Islet precursor cell (in vitro differentiated cells): ENCODE results near the gene PHACTR1.

Source experiments
- DNase-seq: peaks from one replicate; pipeline ENCODE4 v3.0.0-alpha.2; 2018

The PHACTR1 gene

DNA sequence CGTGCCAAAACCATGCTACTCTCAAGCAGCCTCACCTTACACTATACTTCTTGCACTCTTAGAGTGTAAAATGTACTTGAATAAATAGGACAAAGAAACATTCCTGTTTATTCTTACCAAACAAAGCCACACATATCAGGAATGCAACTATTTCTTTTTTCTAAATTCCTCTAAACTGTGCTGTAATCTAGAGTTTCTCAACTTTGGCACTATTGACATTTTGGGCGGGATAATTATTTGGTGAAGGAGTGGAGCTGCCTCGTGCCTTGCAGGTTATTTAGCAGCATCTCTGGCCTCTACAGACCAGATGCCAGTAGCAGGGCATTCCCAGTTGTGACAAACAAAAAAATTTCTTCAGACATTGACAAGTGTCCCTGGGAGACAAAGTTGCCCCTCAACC, 86.9 kb downstream of the PHACTR1 start:
- no peak for DNase-seq

DNA sequence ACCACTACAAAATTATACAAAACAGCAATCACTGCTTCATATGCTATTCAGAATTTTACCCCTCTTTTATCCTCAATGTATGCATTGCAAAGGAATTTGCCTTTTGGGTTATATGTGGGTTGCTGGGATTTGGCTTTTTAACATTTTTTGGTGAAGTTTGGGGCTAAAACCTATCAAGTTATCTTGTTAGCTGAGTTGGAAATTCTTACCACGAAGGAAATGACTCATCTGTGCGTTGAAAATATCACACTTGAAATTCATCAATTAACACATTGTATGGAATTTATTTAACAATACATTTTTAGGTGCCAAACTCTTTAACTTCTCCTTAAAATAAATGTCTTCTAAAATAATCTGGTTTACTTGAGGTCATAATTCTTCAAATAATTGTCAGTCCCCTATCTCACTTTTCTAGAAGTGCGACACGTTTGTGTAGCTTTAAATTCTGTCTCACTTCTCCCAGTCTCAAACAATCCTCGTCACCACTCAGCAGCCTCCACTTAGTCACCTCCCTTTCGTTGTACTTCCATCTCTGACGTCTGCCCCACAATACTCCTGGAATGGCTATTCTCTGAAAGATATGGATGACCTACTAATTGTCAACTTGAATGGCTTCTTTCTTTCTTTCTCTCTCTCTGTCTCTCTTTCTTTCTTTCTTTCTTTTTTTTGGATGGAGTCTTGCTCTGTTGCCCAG, 88.5 kb downstream of the PHACTR1 start:
- DNase-seq = no peak

DNA sequence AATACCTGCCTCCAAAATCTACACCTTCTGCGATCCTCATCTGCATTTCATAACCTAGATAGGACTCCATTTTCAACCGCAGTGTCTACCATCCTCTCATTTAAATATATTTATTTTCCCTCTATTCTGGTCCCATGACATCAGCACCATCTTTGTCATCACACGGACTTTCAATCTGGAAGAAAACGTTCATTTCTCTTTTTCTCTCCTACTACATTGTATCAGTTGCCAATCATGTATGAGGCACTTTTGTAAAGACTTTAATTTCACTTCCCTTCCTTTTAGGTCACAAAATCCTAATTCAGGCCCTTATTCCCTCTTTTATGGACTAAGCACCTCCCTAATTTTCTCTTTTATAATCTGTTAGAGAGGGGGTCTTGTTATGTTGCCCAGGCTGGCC, 89.6 kb downstream of the PHACTR1 start:
- DNase-seq = no peak

DNA sequence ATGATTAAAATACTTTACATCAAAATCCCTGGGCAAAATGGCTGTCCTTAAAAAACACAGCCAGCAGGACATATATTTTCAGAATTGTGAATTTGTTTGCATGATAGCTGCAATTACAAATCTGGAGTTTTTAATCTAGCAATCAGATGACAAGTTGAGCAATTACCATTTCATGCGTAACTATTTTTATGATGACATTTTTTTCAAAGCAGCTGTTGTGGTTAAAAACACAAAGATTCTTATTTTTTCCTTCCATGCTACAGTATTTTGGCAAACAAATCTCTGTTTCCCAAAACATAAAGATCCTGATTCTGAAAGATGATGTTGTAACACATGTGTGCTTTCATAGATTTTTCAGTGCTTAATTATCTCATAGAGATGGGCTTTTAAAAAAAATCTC, 90.2 kb downstream of the PHACTR1 start:
- DNase-seq = no peak

DNA sequence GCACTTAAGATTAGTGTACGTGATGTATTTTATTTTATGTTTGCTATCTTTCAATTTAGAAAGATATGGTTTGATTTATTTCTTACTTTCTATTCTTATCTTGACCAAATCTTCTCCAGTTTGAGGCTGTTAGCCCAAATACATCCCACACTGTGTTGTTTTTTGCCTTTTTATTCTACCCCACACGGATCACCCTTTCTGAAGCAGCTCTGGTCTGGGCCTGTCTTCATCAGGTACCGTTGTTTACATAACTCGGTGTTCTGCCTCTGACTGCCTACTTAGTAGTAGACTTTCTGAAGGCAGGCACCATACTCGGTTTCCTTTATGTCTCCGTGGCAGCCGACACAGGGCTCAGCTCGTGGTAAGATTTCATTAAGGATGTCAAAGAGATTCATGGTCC, 95.0 kb downstream of the PHACTR1 start:
- DNase-seq = no peak

DNA sequence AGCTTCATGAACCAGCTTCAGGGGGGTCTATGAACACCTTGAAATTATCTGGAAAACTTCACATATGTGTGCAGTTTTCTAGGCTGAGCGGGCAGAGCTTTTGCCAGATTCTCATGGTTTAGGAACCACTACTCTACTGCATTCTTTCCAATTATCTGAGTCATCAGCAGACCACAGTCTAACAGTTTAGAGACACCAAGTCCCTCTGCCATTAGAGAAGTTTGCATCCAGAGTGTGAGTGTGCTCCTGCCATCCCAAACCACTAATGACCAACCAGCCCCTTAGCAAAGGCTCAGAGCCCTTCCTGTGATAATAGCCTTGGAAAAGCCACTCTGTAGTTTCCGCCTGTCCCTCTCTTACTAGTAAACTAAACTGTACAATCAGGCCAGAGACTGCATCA, 96.8 kb downstream of the PHACTR1 start:
- peak; percentile 84 for DNase-seq

DNA sequence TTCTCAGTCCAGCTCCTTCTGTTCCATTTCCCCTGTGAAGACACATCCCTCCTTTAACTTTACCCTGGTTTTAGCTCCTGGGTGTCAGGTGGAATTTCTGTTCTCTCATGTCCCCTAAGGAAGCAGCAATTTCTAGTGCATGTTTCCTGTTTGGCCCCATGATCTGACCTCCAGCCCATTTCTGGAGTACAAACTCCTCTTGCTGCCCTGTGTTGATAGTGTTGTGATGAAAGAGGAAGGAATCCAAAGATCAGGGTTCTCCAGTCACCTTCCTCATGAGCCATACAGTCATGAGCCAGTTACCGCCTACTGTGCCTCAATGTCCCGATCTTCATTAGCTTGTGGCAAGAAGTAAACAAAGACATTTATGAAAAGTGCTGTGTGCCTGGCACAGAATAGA, 97.4 kb downstream of the PHACTR1 start:
- DNase-seq = no peak

DNA sequence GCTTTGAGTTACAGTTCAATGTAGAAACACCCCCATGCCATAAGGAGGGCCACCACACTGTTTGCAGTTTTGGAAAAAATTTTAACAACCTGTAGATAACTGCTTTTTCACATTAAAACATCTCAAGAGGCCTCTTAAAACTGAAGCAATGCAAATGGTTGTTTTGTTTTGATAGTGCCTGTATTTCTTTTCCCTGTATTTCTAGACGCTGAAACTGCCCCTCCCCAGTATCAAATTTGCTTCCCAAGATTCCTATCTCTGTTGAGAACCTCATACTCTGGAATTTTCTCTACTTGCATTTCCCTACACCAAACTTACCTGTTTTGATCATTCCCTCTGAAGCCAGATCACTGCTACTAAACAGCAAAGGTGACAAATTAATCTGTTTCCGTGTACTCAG, 98.5 kb downstream of the PHACTR1 start:
- no peak for DNase-seq

DNA sequence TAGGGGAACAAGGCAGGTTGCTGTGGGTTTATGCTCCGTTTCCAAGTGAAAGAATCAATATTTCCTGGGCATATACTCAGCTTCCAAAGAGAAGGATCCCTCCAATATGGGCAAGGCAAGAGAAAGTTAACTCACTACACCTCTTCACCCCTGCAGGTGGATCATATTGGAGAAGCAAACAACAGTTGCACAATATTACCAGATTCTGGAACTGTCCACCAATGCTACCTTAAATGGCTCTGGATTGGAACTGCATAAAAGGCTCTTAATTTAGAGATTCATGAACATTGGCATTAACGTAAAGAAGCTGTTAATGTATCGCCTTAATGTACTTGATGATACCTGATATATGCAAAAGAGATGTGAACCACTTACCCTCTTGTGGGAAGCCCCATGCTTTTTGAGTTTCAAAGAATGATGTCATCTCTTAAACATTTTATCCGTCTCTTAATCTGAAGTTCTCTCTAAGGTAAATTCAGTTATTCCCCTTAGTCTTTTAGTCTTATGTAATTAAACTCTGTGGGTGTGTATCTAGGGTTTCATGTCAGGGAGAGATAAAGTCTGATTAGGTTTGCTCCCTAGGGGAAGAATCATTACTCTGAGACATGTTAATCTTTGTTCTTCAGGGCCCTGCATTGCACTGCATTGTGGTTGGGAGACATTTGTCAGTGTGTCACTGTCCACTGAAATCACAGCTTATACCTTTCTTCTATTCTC, 99.5 kb downstream of the PHACTR1 start:
- DNase-seq = no peak

DNA sequence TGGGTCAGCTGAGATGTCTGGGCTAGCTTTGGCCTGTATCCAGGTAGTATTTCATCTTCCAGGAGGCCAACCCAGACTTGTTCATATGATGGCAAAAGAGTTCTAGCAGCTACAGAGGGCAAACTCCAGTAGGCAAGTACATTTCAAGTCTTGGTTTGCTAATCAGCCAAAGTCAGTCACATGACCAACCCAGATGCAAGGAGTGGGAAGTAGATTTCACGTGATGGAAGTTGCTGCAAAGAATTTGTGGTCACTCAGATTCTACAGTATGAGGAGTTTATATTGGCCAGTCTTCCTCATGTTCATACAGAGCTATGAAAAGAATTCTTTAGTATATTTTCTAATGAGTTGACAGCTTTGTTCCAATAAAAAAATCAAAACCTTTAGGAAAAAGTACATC, 101.8 kb downstream of the PHACTR1 start:
- no peak for DNase-seq

DNA sequence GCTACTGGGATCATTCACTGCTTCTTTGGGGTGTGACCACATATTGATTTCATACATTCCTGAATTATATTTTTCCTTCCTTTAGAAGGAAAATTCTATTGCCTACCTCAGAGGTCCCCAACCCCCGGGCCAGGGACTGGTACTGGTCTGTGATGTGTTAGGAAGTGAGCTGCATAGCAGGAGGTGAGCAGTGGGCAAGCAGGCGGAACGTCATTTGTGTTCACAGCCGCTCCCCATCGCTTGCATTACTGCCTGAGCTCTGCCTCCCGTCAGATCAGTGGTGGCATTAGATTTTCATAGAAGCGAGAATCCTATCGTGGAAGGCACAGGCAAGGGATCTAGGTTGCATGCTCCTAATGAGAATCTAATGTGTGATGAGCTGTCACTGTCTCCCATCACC, 107.3 kb downstream of the PHACTR1 start:
- DNase-seq = no peak

DNA sequence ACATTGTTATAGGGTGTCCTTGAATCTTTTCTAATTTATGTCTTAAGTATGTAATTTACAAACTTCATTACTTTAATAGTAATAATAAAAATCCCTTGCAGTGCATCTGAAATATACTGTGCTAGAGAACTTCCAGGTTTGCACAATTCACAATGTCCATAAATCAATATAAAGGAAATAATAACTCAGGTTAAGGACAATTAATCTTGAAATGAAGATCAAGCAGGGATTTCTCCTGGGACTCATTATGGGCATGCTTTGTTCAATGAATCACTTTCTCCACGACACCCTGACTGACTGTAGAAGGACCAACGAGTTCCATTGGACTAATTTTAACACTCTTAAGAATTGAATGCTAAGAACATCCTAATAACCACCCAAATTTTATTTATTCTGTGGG, 110.0 kb downstream of the PHACTR1 start:
- DNase-seq = no peak

DNA sequence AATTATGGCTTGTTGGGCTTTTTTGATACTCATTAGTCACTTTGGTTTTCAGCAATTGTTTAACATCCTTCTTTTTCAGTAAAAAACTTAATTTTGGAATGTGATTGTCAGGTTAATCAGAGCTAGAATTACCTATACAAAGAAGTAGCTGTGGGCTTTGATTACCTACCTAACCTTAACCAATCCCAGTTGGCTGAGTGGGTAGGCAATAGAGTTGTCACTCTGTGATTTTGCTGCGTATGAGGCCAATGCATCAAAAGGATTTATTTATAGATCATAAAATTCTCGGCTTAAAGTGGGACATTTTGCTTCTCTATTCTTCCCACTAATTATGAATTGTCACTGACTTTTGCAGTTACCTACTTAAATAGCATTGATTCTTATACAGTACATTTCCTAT, 111.4 kb downstream of the PHACTR1 start:
- no peak for DNase-seq

DNA sequence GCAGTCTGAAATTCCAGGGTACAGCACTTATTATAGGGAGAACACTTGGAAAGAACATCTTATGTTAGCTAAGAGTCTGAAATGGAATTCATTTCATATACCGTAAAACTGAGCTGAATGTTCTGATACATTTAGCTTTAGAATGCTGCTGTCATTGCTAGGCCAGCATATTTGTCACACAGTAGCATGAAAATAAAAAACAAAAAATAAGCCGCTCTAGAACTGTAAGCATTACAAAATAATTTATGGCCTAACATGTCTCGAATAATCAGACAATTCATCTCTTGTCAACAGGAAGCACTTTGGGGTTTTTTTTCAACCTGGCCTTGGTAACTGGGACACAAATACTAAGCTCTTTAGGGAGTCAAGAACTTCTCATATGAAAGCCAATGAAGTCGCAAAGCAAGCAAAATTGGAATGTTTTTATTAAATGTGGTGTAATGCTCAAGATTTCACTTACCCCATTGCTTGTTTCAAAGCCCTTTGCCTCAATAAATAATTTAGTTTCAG, 115.7 kb downstream of the PHACTR1 start:
- no peak for DNase-seq

DNA sequence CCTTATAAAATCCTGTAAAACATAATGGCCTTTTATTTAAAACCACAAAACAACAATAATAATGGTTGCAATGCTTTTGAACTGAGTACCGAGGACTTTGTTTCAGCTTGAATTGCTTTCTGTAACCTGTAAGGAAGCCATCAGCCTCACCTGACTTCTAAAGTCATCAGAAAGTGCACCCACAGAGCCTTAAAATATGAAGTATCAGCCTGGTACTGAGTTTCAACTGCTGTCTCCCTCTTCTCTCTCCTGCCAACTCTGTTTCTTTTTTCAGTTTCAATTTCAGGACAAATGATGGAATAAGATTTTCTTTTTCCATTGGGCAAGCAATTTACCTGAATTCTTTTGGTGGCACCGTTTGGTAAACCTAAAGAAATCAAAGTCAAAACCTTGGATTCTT, 119.4 kb downstream of the PHACTR1 start:
- DNase-seq = no peak

DNA sequence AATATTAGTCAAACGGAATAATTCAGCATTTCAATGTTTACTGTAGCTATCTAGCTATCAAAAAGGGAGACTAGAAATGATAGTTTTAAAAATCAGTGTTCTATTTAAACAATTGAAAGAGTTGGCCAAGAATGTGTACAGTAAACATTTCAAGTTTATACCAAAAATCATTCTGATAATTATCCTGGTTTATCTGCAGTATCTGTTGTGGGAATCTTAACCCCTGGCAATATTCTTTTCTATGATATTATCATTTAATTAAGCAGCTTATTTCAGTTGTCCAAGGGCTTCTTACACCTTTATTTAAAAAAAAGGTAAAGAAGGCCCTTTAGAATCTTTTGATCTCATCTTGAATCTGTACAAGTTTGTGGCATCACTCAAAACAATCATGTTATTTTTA, 125.1 kb downstream of the PHACTR1 start:
- DNase-seq = no peak

DNA sequence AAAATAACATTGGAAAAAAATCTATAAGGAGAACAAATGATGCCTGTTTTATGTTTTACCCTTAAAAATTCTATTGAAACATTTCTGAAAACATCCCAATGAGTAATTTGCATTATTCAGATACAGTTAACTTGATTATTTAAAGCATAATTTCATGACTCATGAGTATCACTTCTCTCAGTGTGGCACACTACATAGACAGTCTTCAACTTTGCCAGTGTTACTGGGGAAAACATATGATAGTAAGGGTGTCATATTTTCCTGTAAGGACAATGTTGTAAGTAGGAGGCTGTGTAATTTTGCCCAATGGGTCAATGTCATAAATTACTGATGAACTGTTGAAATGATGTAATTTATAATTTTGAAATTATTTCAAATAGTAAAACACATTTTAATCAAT, 125.5 kb downstream of the PHACTR1 start:
- no peak for DNase-seq

DNA sequence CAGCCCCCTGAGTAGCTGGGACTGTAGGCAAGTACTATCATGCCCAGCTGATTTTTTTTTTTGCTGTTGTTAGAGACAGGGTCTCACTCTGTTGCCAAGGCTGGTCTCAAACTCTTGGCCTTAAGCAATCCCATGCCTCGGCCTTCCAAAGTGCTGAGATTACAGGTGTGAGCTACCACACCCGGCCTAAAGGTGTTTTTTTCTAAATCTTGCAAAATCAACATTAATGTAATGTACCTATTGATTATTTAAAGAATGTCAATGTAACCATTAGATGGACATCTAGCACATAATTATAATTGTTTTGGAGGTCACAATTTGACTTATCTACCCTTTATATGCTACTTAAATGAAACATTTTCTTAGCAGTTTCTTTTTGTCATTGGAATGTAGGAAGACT, 126.1 kb downstream of the PHACTR1 start:
- DNase-seq = no peak

DNA sequence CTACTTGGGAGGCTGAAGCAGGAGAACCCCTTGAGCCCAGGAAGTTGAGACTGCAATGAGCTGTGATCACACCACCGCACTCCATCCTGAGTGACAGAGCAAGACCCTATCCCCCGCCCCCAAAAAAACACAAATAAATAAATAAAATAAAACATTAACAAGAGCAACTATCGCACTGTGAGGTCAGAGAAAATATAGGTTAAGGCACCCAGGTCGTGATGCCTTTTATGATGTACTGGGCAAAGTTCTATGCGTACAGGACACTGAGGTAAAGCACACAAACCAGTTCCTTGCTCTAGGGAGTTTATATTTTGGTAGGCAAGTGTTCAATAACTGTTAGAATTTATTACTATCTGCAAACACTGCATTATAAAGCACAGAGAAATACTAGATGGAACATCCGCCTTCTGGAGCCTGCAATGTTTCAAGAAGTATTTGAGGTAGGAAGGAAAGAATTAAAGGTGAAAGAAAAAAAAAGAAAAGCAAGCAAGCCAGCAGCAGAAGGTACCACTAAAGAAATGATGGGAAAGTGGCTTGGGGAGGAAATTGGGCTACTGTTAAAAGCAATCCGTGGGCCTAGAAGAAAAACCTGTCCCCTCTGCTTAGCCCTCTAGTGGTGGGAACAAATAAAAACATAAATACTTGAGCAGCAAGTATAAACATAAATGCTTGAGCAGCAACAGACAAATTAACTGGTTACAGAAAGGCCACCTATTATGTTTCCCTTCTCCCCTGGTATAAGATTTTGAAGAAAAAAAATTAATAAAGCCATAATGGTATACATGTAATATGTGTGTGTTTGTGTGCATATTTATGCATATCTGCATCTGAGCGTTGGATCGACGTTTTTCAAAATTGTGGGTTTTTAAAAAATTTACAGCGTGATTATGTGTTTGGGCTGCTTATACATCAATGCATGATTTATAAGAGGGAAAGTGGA, 128.0 kb downstream of the PHACTR1 start:
- no peak for DNase-seq

DNA sequence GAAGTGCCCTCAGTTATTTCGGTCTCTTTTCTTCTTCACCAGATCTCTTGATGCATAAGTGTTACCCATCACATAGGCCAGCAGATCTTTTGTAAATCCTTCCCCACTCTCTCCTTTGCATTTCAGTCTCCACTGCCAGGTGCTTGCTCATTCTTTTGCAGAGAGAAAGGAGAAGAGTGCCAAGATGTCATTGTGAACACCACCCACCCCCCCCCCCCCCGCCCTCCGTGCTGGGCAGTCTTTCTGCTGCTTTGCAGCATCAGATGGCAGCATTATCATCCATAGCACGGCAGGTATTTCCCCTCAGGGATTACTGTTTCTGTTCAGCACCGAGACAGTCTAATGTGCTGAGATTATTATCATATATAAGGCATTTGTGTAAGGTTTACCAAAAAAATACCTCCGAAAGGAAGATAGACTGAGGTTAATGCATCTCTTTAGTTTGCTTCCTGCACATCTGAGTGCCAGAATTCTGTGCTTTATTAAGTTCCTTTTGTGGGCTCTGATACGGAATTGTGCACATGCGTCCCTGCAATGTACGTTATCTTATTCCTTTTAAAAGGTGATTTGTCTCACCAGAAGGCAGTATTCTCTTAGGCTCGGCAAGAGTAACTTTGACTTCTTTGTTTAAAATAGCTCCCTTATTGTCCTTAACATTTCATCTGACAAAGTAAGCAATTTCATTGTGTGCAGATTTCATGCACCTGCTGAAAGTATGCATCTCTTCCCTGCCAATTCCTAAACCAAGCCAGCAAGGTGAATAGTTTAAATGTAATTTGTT, 128.8 kb downstream of the PHACTR1 start:
- no peak for DNase-seq

DNA sequence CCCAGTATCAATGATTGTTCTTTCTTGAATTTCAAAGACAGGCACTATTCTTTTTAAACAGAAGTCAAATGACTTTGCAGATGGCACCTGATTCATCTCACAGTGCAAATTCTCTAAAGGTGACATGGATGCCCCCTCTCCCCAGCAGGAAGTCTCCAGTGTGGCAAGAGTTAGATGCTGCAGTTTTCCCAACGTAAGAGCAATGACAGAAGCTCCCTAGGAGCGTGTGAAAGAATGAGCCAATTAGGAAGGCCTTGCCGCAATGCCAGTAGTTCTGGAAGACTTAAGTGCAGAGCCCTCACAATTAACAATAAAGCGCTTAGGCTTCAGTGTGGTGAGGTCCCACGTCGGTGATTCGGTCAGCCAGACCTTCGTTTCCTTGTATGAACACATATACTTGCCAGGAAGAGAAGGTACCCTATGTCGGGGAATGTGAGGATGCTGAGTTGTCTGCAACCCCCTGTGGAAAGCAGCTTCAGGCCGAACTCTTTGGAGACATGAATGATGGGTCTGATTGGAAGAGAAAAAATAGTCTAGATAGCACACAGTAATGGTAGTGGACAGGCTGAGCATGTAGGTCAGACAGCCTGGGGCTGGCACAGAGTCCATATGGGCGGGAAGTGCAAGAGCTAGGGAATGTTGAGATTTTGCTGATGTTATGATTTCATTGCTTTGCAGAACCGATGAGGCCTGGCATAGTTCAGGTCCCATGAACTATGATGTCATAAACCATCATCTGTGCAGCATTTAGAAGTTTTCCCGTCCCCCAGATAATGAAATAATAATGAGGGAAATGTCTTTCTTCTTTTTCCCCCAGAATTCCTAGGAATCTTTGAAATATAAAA, 132.6 kb downstream of the PHACTR1 start:
- no peak for DNase-seq

DNA sequence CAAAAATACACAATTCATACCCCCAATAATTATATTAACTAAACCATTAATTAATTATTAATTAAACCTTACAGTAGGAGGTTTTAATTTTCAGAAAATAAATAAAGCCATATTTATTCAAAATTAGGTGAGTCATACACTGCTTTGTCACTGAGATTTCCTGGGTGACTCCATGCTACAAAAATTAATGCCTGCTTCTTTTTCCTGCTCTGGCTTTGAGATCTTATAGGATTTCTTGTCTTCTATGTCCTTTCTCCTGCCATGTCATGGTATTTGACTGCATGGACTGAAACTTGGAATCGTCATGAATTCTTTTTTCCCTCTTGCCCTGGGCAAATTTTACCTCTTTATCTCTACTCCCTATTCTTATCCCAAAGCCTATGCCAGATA, 133.2 kb downstream of the PHACTR1 start:
- DNase-seq = no peak
